Testis (tissue), 2 donors: ENCODE results near the gene ALK.

Experiments used
- CTCF ChIP-seq, 3 experiments: fragments of 450-650 bp in 2 of 3; fragments of 200-600 bp in 1 of 3; sonication (generic) in 1 of 3; IDR thresholded peaks; one replicate each; pipeline ENCODE4 v1.5.1; 2016 to 2019; ENCODE audit warnings: antibody characterized with exemption in 3 of 3, mild to moderate bottlenecking in 2 of 3, moderate library complexity in 1 of 3
- POLR2A ChIP-seq: fragments of 450-650 bp; IDR thresholded peaks from one replicate; pipeline ENCODE4 v1.6.1; 2017; ENCODE audit warnings: antibody characterized with exemption, mild to moderate bottlenecking, moderate library complexity

- TF ChIP-seq POLR2A, result no peak
- no peak for TF ChIP-seq CTCF (IDR thresholded peaks at IDR 0.05)
Measured at GRCh38 chr2:29509878-29510277, 411.5 kb downstream of the ALK start.
